ENCODE results near the gene MYOZ3. TPM values are rescaled to one million over a fixed set of nuclear protein-coding genes. Genes with fewer than 3 reads are reported as not detected.

Gene MYOZ3
- total and polyA plus RNA-seq, 2 experiments from 2014 or later = 6.8 to 10.7 TPM

DNA sequence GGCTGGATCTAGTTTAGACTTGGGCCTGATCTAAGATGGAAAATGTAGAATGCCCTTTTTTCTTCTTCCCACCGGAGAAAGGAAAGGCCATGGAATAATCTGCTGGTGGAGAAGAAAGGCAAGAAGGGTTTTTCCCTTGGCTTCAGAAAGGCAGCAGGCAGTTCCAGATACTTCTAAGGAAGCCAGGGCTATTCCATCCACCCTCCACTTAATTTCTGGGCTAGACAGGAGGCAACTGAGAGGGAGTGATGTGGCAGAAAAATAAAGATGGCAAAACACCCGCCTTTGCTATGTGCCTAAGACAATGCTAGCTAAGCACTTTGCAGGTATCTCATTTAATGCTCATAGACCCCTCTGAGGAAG lies 9.9 kb downstream of the MYOZ3 start:
- no peaks in the 10 kb centered on the region for H3K9me3 ChIP-seq (ENCODE audit: low read depth)
- H3K4me1 ChIP-seq (ENCODE audit: low read depth) = no peaks in the 10 kb centered on the region
- TF ChIP-seq, protein P1, sequence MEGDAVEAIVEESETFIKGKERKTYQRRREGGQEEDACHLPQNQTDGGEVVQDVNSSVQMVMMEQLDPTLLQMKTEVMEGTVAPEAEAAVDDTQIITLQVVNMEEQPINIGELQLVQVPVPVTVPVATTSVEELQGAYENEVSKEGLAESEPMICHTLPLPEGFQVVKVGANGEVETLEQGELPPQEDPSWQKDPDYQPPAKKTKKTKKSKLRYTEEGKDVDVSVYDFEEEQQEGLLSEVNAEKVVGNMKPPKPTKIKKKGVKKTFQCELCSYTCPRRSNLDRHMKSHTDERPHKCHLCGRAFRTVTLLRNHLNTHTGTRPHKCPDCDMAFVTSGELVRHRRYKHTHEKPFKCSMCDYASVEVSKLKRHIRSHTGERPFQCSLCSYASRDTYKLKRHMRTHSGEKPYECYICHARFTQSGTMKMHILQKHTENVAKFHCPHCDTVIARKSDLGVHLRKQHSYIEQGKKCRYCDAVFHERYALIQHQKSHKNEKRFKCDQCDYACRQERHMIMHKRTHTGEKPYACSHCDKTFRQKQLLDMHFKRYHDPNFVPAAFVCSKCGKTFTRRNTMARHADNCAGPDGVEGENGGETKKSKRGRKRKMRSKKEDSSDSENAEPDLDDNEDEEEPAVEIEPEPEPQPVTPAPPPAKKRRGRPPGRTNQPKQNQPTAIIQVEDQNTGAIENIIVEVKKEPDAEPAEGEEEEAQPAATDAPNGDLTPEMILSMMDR (IDR thresholded peaks at IDR 0.05; ENCODE audit: low read depth, low read length) = no peak
- no peak overlapping the region for H3K27ac ChIP-seq
- H3K36me3 ChIP-seq = no peaks in the 10 kb centered on the region
- peak in 1 of 2 donors; percentile 12 for DNase-seq (ENCODE audit: low read depth in 1 of 2, low spot score in 1 of 2)
- peak overlapping the region; percentile 56 for H3K4me3 ChIP-seq
- H3K27me3 ChIP-seq = no peaks in the 10 kb centered on the region

DNA sequence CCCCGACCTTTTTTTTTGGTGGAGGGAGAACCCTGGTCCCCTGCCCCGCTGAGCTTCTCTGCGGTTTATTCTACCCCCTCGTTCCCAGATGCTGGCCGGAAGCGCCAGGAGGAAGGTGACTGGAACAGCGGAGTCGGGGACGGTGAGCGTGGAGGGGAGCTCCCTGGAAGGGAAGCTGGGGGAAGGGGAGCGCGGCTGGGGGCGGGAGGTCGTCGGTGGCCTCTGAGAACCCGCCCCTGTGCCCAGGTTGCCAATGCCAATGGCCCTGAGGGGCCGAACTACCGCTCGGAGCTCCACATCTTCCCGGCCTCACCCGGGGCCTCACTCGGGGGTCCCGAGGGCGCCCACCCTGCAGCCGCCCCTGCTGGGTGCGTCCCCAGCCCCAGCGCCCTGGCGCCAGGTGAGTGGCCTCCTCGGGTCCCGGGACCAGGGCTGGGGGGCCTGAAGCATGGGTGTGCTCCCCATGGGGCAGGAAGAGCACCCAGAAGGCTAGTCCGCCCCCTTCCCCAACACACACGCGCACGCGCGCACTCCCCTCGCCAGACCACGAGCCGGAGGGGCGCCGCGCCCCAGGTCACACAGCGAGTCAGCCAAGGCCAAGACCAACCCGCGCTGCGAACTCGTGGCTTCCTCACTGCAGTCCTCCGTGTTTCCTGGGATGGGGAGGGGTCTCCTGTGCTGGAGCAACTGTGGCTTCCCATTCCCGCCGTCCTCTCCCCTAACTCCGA lies 10.6 kb downstream of the MYOZ3 start:
- Histone ChIP-seq H3K9me3 (ENCODE audit: low read depth) (no peaks in the 10 kb centered on the region), H3K4me3 (peak overlapping the region; percentile 56), H3K4me1 (ENCODE audit: low read depth) (no peaks in the 10 kb centered on the region), H3K36me3 (no peaks in the 10 kb centered on the region), H3K27ac (no peak overlapping the region), H3K27me3 (no peaks in the 10 kb centered on the region)
- TF ChIP-seq, protein P1 (IDR thresholded peaks at IDR 0.05; ENCODE audit: low read depth, low read length) = no peak
- DNase-seq (ENCODE audit: low read depth in 1 of 2, low spot score in 1 of 2) = peak; percentile 18 to 26

DNA sequence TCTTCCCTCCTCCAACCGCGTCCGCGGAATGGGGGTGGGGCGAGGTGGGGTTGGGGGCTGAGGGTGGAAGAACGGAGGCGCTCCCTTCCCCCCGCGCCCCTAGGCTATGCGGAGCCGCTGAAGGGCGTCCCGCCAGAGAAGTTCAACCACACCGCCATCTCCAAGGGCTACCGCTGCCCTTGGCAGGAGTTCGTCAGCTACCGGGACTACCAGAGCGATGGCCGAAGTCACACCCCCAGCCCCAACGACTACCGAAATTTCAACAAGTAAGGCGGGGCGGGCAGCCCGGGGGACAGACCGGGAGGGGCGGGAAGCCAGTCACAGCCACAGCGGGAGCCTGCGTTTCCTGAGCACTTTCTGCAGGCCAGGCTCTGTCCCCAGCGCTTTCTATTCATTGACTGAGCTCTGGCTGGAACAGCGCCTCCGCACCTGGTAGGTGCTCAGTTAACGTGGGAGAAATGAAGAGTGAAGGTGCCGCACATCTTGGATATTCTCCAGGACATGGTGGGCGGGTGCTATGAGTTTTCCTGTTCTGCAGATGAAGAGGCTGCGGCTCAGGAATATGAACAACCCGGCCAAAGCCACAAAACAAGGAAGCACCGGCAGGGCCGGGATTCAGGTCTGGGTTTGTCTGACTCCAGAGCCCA lies 11.3 kb downstream of the MYOZ3 start:
- no peaks in the 10 kb centered on the region for H3K36me3 ChIP-seq

DNA sequence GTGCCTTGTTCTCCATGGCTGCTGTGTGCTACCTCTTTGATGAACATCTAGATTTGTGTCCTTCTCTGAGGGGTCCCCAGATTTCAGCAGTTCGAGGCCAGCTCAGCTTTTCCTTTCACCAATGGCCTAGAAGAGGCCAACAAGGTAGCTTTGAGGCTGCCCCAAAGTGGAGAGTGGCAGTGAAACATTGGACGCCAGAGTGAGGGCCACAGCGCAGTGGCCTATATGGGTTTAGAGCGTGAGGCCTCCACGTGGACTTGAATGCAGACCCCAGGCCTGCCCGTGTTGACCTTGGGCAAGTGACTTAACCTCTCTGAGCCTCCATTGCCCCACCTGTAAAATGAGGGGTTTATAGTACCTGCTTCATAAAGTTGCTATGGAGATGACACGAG lies 11.8 kb downstream of the MYOZ3 start:
- Histone ChIP-seq H3K9me3 (ENCODE audit: low read depth) (no peaks in the 10 kb centered on the region), H3K4me1 (ENCODE audit: low read depth) (no peaks in the 10 kb centered on the region), H3K36me3 (no peaks in the 10 kb centered on the region), H3K4me3 (peak overlapping the region; percentile 56), H3K27me3 (no peaks in the 10 kb centered on the region), H3K27ac (no peak overlapping the region)
- DNase-seq (ENCODE audit: low read depth in 1 of 2, low spot score in 1 of 2) = no peak
- TF ChIP-seq, protein P1 (IDR thresholded peaks at IDR 0.05; ENCODE audit: low read depth, low read length) = no peak

More for the DNA sequence above, 11.3 kb downstream of the MYOZ3 start:
- DNase-seq (ENCODE audit: low read depth in 1 of 2, low spot score in 1 of 2) = peak; percentile 35 to 53
- TF ChIP-seq, protein P1 (IDR thresholded peaks at IDR 0.05; ENCODE audit: low read depth, low read length) = no peak
- peak overlapping the region; percentile 56 for H3K4me3 ChIP-seq
- H3K4me1 ChIP-seq (ENCODE audit: low read depth) = no peaks in the 10 kb centered on the region
- no peaks in the 10 kb centered on the region for H3K9me3 ChIP-seq (ENCODE audit: low read depth)
- H3K27me3 ChIP-seq = no peaks in the 10 kb centered on the region
- no peak overlapping the region for H3K27ac ChIP-seq

DNA sequence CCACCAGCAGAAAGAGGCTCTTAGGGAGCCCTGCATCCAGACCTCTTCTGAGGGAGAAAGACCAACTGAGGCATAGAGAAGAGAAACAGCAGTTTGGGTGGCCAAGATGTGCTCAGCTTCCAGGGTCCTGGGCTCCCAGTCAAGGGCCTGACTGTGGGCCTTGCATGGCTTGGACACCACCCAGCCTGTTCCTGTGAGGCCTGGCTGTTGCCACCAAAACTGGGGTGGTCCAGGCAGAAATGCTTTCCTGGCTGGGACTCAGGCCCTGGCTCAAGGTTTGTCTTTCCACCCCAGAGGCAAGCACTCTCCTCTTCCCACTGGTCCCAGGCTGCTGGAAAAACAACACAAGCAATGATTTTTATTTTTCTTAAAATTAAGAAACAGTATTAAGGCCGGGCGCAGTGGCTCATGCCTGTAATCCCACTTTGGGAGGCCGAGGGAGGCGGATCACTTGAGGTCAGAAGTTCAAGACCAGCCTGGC lies 13.3 kb downstream of the MYOZ3 start:
- Histone ChIP-seq H3K27ac (peak overlapping the region; percentile 44), H3K9me3 (ENCODE audit: low read depth) (no peaks in the 10 kb centered on the region)
- DNase-seq (ENCODE audit: low read depth in 1 of 2, low spot score in 1 of 2) = no peak

More for the DNA sequence above, 13.3 kb downstream of the MYOZ3 start:
- H3K27me3 ChIP-seq = no peaks in the 10 kb centered on the region
- no peaks in the 10 kb centered on the region for H3K36me3 ChIP-seq
- no peaks in the 10 kb centered on the region for H3K4me1 ChIP-seq (ENCODE audit: low read depth)
- TF ChIP-seq, protein P1 (IDR thresholded peaks at IDR 0.05; ENCODE audit: low read depth, low read length) = no peak
- H3K4me3 ChIP-seq = no peak overlapping the region

All from cardiac muscle cell (in vitro differentiated cells and primary cell).